GM19035 (cell line): ENCODE data around the gene ZNF132.
A peak's percentile ranks its signal among the peaks of the same experiment; 100 is the strongest.
"Not testable (repeated sequence)": the region's sequence is repeated elsewhere in the genome, so short reads cannot be mapped to it uniquely, and the experiment has no call there.

Experiments used
- ATAC-seq: cut with Tn5 transposase; IDR thresholded peaks from one replicate; pipeline ENCODE4 v1.9.1; 2021; ENCODE audit not compliant: unreplicated experiment

Gene ZNF132

DNA sequence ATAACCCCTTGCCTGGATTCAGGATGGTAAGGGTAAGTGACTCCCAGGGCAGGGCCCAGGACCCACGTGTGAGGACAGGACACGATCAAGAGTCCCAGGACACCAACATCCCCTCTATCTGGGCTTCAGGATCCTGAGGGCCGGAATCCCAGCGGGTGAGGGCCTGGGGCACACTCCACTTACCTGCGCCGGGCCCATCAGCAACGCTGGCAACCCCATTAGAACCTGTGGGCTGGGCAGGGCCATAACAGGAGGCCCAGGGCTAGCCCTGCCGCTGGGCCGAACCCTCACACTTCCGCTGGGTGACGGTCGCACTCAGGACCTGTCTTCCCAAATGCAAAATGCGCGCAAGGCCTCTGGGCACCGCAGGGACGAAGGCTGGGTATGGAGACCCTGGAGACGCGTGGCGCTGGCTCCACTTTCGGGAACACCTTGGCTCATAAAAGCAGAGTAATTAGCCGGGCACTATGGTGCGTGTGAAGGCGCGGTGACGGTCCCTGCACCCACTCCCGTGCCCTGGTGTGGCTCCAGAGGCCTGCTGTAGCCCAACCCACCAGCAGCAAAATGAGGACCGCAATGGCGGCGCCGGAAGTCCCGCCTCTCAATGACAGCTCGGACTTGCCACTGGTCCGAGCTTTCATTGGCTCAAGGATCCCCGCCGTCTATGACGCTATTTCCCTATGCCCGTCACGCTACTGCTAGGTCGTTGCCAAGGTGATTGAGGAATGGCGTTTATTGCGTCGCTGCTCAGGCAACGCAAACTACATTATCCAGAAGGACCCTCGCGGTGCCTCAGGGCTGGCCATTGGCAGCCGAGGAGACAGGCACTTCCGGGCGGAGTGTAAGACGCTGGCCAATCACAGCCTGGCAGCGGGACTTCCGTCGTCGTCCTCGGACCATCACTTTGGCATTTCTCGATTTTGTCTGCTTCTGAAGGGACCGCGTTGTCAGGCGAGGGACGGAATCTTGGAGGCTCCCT lies at the start of gene ZNF132:
Gene ZNF132 (minus strand): TSS at position 578 of the 979 bp plus-strand sequence. CDS start 332 bp downstream, at position 246.
- peak; percentile 96 for ATAC-seq

DNA sequence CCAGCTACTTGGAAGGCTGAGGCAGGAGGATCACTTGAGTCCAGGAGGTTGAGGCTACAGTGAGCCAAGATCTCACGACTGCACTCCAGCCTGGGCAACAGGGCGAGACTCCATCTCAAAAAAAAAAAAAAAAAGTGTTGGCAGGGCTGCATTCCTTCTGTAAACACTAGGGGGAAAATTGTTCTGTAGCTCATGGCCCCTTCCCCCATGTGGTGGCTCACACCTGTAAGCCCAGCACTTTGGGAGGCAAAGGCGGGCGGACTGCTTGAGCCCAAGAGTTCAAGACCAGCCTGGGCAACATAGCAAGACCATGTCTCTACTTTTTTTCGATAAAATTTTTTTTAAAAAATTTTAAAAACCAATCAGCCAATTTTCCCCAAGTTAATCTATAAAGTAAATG lies 44.4 kb upstream of the ZNF132 start:
- not testable (repeated sequence) for ATAC-seq

DNA sequence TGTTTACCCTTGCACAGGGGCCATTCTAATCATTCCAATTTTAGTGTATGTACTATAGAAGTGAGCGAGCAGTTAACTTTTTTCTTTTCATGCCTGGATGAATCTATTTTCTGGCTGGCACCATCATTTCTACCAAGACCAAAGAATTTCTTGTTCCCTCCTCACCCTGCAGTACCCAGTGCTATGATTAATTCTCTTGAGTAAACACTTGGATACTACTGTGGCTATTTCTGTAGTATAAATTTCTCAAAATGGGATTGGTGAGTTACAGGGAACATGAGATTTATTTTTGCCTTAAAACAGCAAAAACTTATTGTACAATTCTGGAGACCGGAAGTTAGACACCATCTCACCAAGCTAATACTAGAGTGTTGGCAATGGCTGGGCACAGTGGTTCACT lies 43.8 kb upstream of the ZNF132 start:
- no peak for ATAC-seq

DNA sequence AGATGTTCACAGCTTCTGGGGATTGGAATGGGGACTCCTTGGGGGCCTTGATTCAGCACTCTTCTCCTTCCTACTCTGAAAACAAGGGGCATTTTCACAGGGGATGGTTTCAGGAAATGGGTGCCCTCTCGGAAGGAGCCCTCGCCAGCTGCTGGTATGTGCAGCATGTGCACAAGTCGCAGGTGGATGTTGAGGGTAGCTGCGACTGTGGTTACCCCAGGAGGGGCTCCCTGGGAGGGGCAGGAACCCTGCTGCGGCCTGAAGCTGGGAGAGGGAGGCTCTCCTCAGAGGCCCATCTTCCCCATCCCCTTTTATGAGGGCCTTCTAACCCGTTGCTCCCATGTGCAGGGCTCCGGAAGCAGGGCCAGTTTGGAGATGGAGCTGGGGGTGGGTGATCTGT lies 42.4 kb upstream of the ZNF132 start:
- ATAC-seq = no peak

DNA sequence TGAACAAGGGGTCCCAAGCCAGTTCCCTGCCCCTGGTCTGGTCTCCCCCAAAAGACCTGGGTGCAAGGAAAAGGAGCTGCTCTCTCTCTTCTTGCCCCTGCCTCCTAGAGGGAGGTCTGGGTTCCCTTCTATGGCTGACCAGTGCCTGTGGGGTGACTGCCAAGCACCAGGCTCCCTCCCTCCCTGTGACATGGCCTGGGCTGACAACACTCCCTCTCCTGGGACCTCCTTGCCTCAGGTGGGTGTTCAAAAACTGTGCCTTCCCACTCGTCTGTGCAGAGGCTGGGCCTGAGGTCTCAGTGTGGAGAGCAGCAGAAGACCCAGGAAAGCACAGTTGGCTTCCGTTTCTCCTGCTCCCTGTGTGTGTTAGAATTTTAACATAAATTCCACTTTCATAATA lies 40.9 kb upstream of the ZNF132 start:
- no peak for ATAC-seq

DNA sequence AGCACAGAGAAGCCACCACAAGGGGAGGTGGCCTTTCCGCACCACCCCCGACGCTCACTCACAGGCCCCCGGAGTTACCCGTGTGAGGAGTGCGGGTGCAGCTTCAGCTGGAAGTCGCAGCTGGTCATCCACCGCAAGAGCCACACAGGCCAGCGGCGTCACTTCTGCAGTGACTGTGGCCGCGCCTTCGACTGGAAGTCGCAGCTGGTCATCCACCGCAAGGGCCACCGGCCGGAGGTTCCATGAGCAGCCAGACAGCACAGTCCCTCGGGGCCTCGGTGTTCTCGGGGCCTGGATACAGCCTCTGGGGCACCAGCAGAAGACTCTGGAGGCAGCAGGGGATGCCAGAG lies 40.5 kb upstream of the ZNF132 start:
- no peak for ATAC-seq

DNA sequence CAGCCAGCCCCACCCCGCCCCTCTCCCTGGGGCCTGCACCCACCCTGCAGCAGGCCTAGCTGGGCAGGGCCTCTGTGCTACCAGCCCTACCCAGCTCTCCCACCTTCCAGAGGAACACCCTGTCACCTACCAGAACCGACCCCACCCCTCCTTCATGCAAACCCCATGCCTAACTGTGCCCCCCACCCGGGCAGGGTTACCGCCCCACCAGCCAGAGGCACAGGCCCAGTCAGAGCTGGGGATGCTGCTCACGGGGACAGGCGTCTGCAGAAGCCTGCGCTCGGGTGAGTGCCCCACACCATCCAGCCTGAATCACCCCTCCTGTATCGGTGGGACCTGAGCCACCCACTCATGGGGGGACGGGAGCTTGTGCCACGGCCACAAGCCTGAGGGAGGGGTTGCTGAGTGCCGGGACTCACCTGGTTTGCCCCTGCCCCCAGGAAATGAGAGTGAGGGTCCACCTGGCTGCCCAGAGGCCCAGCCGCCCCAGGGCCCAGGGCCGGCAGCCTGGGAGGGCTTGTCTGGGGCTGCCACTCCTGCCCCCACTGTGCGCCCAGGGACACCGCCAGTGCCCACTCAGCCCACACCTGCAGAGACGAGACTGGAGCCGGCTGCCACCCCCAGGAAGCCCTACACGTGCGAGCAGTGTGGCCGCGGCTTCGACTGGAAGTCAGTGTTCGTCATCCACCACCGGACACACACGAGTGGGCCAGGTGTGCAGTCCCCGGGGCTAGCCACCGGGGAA lies 40.0 kb upstream of the ZNF132 start:
- no peak for ATAC-seq

DNA sequence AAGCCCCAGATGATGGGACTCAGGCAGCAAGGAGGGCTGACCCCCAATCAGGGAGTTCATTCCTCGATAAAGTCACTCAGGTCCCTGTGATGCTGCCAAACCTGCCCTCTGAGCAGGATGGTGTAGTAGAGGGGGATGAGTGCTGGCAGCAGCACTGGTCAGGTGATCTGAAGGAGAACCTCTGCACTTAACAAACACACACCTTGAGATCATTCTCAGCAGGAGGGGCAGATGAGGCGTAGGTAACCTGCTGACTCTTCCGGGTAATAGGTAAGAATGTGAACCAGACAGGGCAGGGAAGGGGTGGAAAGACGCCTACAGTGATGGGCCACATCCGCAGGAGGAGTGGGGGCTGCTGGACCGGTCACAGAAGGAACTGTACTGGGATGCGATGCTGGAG lies 39.4 kb upstream of the ZNF132 start:
- ATAC-seq = no peak

DNA sequence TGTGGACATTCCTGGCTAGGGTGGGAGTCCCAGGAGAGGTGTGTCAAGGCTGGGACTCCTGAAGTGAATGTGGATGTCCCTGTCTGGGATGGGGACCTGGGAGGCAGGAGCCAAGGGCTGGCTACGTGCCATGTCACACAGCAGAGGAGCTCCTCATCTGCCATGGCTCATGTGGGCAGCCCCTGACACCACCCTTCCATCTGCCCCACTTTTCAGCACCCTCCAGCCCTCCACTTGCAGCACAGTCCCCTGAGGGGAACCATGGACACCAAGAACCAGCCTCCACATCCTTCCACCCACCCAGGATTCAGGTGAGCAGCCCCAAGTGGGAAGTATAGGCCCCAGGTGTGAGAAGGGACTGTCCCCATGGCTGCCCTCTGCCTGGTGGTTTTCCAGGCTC lies 37.9 kb upstream of the ZNF132 start:
- no peak for ATAC-seq

DNA sequence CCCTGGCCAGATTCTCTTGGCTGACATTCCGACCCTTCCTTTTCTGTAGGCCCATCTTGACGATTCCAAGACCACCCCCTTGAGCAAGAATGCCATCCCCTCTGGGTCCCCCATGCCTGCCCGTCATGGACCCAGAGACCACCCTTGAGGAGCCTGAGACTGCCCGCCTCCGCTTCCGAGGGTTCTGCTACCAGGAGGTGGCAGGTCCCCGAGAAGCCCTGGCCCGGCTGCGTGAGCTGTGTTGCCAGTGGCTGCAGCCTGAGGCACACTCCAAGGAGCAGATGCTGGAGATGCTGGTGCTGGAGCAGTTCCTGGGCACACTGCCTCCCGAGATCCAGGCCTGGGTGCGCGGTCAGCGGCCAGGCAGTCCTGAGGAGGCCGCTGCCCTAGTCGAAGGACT lies 37.2 kb upstream of the ZNF132 start:
- no peak for ATAC-seq

DNA sequence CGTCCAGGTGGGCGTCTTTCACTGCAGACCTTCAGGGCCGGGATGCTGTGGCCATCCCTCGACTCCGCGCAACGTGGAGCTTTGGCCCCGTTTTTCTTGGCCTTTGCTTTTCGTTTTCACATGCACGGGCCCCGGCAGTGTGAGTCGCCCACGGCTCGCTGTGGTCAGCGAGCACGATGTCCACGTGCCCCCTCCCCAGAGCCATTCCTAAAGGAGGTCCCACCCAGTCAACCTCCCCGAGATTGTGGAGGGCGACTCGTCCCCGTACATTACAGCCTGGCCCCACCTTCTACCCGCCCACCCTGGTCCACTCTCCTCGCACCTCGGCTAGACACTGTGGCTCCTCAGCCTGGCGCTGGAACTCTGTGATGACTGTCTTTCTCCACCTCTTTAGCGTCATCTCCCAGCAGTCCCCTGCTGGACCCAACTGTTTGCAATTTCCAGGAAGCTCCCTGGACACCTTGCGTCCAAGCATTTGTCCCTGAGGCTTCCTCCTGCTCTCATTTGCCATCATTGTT lies 36.6 kb upstream of the ZNF132 start:
- ATAC-seq = no peak

DNA sequence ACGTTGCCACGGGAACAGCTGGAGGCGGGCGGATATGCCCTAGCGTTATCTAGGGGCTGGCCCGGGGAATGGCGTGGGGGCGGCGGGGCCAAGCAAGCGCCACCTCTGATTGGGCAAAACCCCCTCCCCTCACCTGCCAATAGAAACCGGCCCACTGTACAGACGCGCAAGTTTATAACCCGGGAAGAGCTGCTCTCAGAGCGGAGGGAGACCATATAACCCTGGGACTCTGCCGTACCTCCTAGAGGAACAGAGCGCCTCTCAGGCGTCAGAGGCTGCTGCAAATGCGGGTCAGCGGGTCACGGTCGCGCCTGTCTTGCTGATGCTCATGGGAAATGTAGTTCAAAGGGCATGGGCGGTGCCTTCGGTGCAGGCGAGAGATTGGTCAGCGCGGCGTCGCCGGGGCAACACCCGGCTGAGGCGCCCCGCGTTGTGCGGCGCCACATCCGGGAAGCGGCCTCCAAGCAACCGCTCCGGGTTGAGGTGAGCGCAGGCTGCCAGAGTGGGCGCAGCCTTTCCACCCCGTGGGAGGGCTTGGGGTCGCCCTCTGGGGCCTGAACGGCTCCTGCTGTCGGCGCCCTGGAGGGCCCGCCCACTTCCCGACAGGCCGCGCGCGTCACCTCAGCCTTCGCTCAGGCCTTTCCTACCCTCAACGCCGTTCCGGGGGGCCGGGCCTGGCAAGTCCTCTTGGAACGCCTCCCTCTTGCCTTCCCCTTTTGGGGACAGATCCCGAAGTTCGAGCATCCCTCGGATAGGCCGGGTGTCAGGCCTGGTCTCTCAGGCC lies 36.0 kb upstream of the ZNF132 start, which contains the start of gene ZNF446:
Gene ZNF446 (plus strand): TSS at position 639 of the 784 bp plus-strand sequence. CDS start 867 bp downstream, outside the sequence.
- ATAC-seq = peak; percentile 87

DNA sequence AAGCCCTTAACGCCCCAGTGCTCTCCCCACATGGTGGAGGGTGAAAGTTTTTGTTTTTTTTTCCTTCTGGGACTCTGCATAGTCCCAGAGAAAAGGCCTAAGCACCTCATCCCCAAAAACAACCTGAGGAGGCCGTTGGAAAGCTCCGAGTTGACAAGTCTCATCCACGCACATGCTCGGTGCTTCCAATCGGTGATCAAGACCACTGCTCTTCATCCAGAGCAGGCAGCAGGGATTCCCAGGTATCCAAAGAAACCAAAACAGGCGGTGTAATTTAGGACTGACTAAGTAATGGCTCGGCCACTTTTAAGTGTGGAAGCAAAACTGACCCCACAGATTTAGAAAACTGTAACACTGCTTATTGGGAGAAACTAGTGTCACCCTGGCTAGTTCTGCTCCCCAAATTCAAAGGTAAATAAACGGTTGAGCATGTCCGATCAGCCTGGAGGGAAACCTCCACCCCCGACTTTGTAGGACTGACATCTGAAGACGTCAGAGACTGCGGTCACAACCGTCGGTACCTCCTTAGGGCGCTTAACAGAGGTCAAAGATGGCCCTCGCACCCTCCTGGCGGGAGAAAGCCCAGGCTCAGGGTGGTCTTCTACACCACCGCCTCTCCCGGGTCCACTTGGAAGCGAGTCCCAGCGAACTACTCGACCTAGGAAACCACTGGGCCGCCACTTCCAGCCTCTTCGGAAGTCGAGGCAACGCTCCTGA lies 35.2 kb upstream of the ZNF132 start:
- ATAC-seq = peak; percentile 9

DNA sequence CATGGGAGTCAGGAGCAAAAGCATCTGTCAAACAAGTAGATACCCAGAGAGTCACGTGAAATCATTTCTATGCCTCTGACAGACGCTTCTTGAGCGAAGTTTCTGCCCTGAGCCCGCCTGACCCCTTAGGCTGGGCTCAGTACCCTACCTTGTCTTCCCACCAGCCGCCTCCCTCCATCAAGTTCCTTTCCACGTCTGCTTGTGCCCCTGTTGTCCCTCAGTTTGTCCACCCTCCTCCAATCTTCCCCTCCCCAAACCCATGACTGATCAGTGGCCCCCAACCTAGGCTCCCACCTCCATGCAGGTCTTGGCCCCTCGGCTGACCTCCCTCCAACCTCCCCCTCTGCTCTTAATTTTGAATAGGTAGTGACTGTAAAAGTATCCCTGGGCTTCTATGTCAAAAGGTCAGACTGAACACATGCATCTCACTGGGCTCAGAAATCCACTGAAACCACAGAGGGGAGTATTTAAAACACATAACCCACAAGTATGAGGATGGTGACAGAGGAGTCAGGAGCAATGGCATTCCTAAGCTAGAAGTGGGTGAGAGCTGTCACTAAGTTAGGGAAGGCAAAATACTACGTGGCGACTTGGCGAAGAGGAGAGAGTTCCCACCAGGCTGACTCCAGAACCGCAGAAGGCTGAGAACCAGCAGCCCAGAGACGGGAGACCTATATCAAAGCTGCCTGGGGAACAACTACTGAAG lies 34.5 kb upstream of the ZNF132 start:
- no peak for ATAC-seq

DNA sequence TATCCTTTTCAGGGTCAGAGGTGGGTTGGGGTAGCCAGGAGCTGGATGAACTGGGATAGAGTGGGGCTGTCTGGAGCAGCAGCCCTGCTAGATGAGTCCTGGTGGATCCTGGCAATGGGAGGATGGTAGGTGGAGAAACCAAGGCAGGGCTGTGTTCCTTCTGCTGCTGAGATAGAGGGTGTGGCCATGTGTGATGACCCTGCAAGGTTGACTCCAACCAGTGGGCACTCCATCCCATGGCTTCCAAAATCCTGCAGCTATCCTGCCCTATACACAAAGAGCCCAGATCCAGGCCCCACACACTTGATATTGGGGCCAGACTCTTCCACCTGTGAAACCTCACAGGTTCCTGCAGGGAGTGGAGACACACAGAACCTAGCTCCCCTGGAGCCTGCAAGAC lies 33.8 kb upstream of the ZNF132 start:
- no peak for ATAC-seq

DNA sequence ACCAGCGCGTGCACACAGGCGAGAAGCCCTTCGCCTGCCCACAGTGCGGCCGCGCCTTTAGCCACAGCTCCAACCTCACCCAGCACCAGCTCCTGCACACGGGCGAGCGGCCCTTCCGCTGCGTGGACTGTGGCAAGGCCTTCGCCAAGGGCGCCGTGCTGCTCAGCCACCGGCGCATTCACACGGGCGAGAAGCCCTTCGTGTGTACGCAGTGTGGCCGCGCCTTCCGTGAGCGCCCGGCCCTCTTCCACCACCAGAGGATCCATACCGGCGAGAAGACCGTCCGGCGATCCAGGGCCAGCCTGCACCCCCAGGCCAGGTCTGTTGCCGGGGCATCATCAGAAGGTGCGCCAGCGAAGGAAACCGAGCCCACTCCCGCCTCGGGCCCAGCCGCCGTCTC lies 31.8 kb upstream of the ZNF132 start:
- no peak for ATAC-seq

DNA sequence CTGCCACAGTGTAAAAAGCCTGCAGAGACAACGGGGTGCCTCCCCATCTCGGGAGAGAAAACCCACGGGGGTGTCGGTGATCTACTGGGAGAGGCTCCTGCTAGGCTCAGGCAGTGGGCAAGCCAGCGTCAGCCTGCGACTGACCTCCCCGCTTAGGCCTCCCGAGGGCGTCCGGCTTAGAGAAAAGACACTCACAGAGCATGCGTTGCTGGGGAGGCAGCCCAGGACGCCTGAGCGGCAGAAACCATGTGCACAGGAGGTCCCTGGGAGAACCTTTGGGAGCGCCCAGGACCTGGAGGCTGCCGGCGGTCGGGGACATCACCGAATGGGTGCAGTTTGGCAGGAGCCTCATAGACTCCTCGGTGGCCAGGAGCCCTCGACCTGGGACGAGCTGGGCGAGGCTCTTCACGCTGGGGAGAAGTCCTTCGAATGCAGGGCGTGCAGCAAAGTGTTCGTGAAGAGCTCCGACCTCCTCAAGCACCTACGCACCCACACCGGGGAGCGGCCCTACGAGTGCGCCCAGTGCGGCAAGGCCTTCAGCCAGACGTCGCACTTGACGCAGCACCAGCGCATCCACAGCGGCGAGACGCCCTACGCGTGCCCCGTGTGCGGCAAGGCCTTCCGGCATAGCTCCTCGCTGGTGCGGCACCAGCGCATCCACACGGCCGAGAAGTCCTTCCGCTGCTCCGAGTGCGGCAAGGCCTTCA lies 31.0 kb upstream of the ZNF132 start:
- ATAC-seq = not testable (repeated sequence)

DNA sequence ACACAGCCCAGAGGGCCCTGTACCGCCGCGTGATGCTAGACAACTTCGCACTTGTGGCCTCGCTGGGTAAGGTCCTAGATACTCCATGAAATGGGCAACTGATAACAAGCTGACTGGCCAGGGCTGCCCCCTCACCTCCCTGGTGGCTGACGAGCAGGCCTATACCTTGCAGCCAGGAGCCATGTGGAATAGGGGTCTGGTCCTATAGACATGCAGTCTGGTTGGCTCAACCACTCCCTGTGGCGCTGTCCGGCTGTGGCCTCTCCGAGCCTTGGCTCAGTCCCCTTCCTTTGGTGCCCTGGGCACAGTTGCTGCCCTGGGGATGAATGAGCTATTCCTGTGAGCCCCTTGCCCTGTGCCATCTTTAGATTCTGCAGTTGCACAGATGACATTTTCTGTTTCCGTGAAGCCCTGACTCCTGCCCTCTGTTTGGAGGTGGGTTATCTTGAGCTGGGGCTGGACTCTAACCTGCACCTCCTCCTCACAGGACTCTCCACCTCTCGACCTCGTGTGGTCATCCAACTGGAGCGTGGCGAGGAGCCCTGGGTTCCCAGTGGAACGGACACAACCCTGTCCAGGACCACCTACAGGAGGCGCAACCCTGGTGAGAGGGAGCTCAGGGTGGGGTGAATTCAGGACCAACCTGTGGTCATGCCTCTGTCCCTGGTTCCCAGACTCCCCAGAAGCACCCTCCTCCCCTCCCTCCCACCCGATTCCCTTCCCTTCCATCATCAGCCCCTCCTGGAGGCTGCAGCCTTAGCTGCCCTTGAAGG lies 29.5 kb upstream of the ZNF132 start:
- ATAC-seq = no peak
